H1 (cell line): ENCODE results near the gene DCAF4. TPM values are rescaled to one million over a fixed set of nuclear protein-coding genes. Genes with fewer than 3 reads are reported as not detected.

Experiments
- HDAC6 ChIP-seq: IDR thresholded peaks from one replicate; pipeline ENCODE4 v1.7.1; 2012; ENCODE audit warnings: low read depth, mild to moderate bottlenecking, inconsistent platforms, low read length, moderate library complexity
- polyA plus RNA-seq, 7 experiments: library from polyadenylated mRNA; depleted of rRNA in 3 of 7; stranded (reverse) in 5 of 7; unstranded in 2 of 7; fragments of >200 nt in 5 of 7; fragments of 200-250 nt in 2 of 7; gene quantifications; 1 replicate in 5 of 7; 2 replicates in 1 of 7; 4 replicates in 1 of 7; pipeline versions ENCODE4 v1.2.1 to v1.2.3, GENCODE V29; 2011 to 2013; ENCODE audit warnings: missing spikeins in 2 of 7, mixed read lengths in 2 of 7
- total RNA-seq: library from RNA; stranded (reverse); fragmentation: NEBNext Ultra II Directional; extraction: Animal tissue kit (Norgen Biotek cat#: 25700); gene quantifications from 2 replicates; pipeline ENCODE4 v1.2.1, GENCODE V29; 2021

The DCAF4 gene
- total and polyA plus RNA-seq, 2 of the 8 experiments (the other 6 are each of a cell fraction or from before 2014, with no cell fraction given), result 17.0 to 21.1 TPM

DNA sequence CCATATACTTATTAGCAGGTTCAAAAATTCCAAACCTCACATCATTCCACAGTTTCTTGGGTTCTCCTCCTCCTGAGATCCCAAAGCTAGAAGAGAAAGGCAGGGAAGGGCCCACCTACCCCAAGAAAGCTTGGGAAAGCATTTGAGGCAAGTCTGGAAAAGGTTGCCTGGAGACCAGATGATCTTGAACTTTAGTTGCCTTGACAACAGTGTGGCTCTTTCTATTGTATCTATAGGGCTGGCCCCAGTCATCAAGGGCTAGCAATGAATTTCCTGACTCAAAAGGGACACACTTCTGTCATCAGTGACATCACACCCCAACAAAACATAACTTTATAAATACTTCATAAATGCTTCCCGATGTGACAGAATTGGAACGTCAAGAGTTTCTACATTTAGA, 60.6 kb downstream of the DCAF4 start (continued):
- TF ChIP-seq HDAC6, result no peak
- TF ChIP-seq, all 59 proteins: peak for 0
